HS-27A (cell line): ENCODE data around the gene PTPRT.

Experiments
- DNase-seq: peaks from one replicate; pipeline ENCODE4 v3.0.0-alpha.2; 2012; ENCODE audit warnings: low read depth, missing footprints

Gene PTPRT

DNA sequence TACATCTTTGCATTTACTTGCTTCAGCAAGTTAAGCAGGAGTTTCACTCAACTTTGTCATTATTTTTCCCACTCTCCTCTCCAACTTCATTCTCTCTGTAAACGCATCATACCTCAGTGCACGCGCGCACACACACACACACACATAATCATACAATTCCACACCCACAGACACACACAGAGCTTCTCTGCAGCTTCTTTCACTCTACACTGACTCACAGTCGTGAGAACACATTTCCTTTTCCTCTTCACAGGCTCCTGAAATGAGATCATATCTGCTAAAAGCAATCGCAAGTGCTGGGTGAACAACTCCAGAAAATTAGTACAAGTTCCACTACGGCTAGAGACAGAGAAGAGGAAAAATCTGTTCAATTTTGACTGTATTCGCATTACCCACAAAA lies 215.4 kb downstream of the PTPRT start:
- DNase-seq, result no peak

- DNase-seq, result no peak
These were observed 217.1 kb downstream of the PTPRT start for GRCh38 chr20:42972591-42972990.

DNA sequence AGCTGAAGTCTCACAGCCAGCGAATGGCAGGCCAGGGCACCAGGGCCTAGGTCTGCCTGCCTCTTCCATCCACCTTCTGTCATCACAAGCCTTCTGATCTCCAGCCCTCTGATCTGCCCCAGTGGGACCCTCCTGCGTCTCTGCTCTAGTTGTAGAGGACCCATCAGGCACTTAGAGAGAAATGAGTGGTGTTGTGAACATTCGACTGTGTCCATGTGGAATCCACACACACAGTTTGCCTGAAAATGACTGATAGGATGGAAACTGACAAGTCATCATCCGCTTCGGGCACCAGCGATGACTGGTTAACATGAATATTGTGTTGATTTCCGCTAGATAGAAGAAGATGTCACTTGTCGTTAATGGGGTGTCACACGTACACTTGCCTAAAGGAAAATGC lies 221.0 kb downstream of the PTPRT start:
- no peak for DNase-seq

- no peak for DNase-seq
These were observed 225.9 kb downstream of the PTPRT start for GRCh38 chr20:42963796-42964195.

- no peak for DNase-seq
These were observed 227.9 kb downstream of the PTPRT start for GRCh38 chr20:42961771-42962170.

GRCh38 chr20:42959996-42960395 lies 229.7 kb downstream of the PTPRT start:
- DNase-seq, result no peak

- no peak for DNase-seq
These were observed 231.2 kb downstream of the PTPRT start for GRCh38 chr20:42958367-42959069.

GRCh38 chr20:42957704-42958095 lies 232.0 kb downstream of the PTPRT start:
- DNase-seq, result no peak

DNA sequence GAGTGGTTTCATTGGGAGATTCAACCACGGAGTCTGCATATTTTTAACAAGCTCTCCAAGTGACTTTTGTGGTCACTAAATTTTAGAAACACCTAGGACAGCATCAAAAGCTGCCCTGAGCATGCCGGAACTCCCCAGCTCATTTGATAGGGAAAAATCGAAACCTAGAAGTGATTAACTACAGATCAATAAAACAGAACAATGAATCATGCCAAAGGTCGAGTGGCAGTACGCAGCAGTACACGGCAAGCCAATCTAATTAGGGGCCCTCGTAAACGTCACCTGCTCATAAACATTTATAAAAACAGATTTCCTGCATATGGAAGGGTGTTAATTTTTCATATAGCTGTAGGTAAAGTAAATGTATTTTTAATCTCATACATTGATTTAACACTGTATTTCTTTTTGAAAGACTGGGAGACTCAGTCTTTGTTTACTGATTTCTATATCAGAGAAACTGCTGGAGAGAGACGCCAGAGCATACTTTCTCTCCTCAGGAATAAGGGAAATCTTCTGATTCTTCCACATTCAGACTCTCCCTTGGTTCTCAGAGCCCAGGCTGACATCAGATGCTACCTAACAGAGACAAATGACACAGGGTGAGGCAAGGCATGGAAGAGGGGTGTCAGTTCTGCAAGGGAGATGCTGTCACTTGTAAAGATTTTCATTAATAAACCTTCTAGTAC lies 232.5 kb downstream of the PTPRT start:
- no peak for DNase-seq

DNA sequence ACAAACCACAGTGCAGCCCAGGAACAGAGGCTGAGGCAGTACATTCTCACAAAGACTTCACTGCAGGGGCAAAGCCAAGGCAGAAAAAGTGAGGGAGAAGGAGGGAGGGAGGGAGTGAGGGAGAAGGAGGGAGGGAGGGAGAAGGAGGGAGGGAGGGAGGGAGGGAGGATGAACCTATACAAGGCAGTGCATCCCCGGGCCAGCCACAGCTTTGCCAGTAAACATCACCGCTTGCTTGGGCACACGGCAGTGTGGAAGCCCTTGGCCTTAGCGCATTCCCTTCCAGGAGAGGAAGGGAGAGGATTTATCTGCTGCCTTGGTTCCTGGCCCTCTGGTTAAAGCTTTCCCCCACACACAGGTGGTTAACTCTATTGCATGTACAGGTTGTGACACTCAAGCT lies 234.0 kb downstream of the PTPRT start:
- no peak for DNase-seq

DNA sequence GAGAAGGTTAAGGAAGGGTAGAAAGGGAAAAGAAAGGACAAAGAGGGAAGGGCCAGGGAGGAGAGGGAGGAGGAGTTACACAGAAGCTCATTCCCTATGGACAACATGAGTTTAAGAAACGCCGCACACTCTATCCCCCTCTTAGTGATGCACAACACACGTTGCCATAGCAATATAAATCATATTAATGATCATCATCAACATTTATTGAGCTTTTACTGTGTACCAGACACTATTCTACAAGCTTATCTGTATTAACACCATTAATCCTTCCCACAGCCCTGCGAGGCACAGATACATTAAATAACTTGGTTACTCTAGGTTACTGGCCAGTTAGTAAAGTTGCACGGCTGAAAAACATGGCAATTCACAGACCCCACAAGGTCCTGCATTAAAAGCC lies 234.8 kb downstream of the PTPRT start:
- DNase-seq, result no peak

- no peak for DNase-seq
These were observed 239.8 kb downstream of the PTPRT start for GRCh38 chr20:42949950-42950349.

GRCh38 chr20:42945234-42945994 lies 244.3 kb downstream of the PTPRT start:
- no peak for DNase-seq

- DNase-seq, result no peak
These were observed 248.1 kb downstream of the PTPRT start for GRCh38 chr20:42941629-42942028.

- DNase-seq, result no peak
These were observed 251.1 kb downstream of the PTPRT start for GRCh38 chr20:42938441-42939205.

DNA sequence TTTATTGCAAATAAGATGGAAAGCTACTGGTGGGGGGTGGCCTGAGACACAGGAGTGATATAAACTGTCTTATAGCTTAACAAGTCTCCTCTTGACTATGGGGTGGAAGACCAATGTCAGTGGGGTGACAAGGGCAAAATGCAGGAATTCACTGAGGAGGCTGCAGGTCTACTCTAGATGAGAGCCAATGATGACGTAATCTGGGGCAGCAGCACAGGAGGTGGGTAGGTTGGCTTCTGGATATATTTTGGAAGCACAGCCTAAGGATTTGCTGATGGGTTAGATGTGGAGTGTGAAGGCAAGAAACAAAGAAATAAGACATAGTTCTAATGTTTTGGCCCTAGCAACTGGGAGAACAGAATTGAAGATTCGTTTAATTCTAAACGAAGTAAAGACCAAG lies 253.2 kb downstream of the PTPRT start:
- no peak for DNase-seq

DNA sequence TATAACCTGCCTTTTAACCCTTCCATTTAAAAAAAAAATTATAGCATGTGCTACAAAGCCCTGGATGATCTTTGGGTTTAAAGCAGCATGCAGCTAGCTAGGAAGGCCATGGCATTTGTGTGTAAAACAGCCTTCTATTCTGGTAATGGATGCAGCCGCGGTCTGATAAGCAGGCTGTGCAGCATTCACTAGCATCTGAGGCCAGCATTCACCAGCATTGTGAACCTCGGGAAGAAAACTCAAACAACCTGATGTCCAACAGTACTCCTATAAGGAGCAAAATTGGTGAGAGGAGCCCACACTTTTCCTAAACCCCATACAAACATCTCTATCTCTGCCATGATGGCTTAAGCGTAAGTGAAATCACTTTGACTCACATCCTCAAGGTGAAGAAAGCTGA lies 265.5 kb downstream of the PTPRT start:
- DNase-seq, result no peak

DNA sequence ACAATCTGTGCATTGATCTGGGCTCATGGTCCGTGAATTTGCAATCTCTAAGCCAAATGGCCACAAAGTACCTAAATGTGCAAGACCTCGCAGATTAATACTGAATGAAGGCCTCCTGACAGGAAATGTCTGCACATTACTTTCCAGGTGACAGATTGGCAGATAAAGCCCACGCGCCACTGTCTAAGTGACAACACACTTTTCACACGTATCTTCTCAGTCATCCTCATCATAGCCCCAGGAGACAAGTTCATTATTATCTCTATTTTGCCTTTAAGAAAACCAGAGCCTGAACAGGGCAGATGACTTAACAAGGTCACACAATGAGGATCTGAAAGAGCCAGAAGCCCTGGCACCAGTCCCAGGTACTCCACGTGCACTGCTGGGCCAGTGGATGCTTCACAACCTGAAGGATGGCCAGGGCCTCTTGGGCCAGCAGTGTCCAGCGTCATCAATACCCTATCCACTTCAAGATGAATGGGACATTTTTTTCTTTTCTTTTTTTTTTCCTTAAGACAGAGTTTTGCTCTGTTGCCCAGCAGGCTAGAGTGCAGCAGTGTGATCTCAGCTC lies 266.3 kb downstream of the PTPRT start:
- no peak for DNase-seq

DNA sequence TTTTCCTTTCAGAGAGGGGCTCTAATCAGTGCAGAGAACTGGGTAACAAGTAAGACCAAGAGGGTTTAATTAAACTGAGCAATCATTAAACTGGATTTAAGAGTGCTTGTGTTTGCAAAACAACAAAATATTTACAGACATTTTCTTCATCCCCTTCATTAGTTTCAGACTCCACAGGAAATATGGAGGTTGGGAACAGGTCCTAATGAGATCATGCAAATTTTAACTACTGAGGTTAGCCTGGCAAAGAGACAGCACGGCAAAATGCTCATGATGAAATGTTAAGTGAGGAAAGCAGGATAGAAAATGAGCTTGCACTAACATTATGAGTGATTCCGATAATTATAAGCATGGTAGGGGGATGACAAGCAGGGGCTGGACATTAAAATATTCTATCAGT lies 268.9 kb downstream of the PTPRT start:
- no peak for DNase-seq

DNA sequence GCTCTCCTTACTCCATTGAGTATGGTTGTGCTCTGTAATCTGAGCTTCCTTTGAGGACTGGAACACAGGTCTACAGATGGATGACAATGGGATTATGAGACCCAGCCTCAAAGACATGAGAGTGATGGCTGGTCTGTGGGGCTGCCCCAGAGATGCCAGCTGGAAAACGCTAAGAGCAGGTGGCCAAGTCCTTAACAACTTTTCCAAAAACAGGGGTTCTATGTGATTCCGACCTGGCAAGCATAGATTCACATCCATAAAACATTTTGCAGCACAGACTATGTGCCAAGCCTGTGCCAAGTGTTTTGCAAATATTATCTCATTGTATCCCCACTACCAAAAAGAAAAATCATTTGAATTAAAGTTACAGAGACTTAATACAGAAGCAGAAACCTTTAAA lies 270.4 kb downstream of the PTPRT start:
- DNase-seq, result no peak

GRCh38 chr20:42915081-42915480 lies 274.6 kb downstream of the PTPRT start:
- DNase-seq, result no peak

GRCh38 chr20:42914302-42914701 lies 275.4 kb downstream of the PTPRT start:
- DNase-seq, result no peak
